GM23338 (cell line): ENCODE data around the gene CDK13. TPM values are rescaled to one million over a fixed set of nuclear protein-coding genes. Genes with fewer than 3 reads are reported as not detected.

ENCODE experiments used
- ATAC-seq: fragments of 200-7000 bp; cut with Tn5 transposase; 3 replicates; pipeline ENCODE4 v1.9.1; 2020
- DNase-seq: peaks from one replicate; pipeline ENCODE4 v3.0.0-alpha.2; 2015; ENCODE audit warnings: low spot score
- H2AFZ ChIP-seq: fragments of 200-600 bp; sonication (generic); 2 replicates; pipeline ENCODE4 v1.8.0; 2016; ENCODE audit warnings: antibody characterized with exemption, mild to moderate bottlenecking, moderate library complexity
- H3F3A ChIP-seq: fragments of 200-600 bp; sonication (generic); replicated peaks from 2 replicates; pipeline ENCODE4 v1.8.0; 2017; ENCODE audit warnings: antibody characterized with exemption, mixed run types, low read depth
- H3K27ac ChIP-seq: fragments of 200-600 bp; sonication (generic); 2 replicates; pipeline ENCODE4 v1.6.1; 2016; ENCODE audit warnings: low read depth
- H3K27me3 ChIP-seq: fragments of 200-600 bp; sonication (generic); 2 replicates; pipeline ENCODE4 v1.8.0; 2016; ENCODE audit warnings: mild to moderate bottlenecking, mixed run types, moderate library complexity; ENCODE audit not compliant: insufficient read depth
- H3K36me3 ChIP-seq: fragments of 200-600 bp; sonication (generic); 2 replicates; pipeline ENCODE4 v1.8.0; 2016; ENCODE audit warnings: mild to moderate bottlenecking; ENCODE audit not compliant: insufficient read depth
- H3K4me1 ChIP-seq: fragments of 200-600 bp; sonication (generic); 2 replicates; pipeline ENCODE4 v1.8.0; 2016; ENCODE audit warnings: mild to moderate bottlenecking, moderate library complexity; ENCODE audit not compliant: insufficient read depth
- H3K4me2 ChIP-seq: fragments of 200-600 bp; sonication (generic); 2 replicates; pipeline ENCODE4 v1.7.1; 2017; ENCODE audit warnings: mixed run types
- H3K4me3 ChIP-seq: fragments of 200-600 bp; sonication (generic); 2 replicates; pipeline ENCODE4 v1.6.1; 2016; ENCODE audit warnings: mixed run types
- H3K79me2 ChIP-seq: fragments of 200-600 bp; sonication (generic); replicated peaks from 2 replicates; pipeline ENCODE4 v1.8.0; 2017; ENCODE audit warnings: mild to moderate bottlenecking; ENCODE audit not compliant: insufficient read depth
- H3K9me2 ChIP-seq: fragments of 200-600 bp; sonication (generic); 2 replicates; pipeline ENCODE4 v1.8.0; 2017; ENCODE audit not compliant: insufficient read depth
- H4K20me1 ChIP-seq: fragments of 200-600 bp; sonication (generic); replicated peaks from 2 replicates; pipeline ENCODE4 v1.8.0; 2017; ENCODE audit warnings: mild to moderate bottlenecking; ENCODE audit not compliant: insufficient read depth
- H3K27ac Mint-ChIP-seq: 2 replicates; pipeline ENCODE4 v1.8.0; 2020; ENCODE audit warnings: inconsistent platforms, mild to moderate bottlenecking, moderate library complexity, mixed read lengths
- H3K27me3 Mint-ChIP-seq: 3 replicates; pipeline ENCODE4 v1.8.0; 2022; ENCODE audit warnings: low read depth, mild to moderate bottlenecking, moderate library complexity, mixed read lengths, inconsistent platforms; ENCODE audit not compliant: insufficient read depth, poor library complexity
- H3K36me3 Mint-ChIP-seq: 3 replicates; pipeline ENCODE4 v1.8.0; 2021; ENCODE audit warnings: low read depth, mild to moderate bottlenecking, inconsistent platforms, moderate library complexity, mixed read lengths
- H3K4me1 Mint-ChIP-seq: 3 replicates; pipeline ENCODE4 v1.8.0; 2020; ENCODE audit warnings: mild to moderate bottlenecking, inconsistent platforms, mixed read lengths
- H3K4me3 Mint-ChIP-seq: 3 replicates; pipeline ENCODE4 v1.8.0; 2021; ENCODE audit warnings: moderate library complexity, mild to moderate bottlenecking, inconsistent platforms, mixed read lengths
- H3K9me3 Mint-ChIP-seq: 3 replicates; pipeline ENCODE4 v1.8.0; 2020; ENCODE audit warnings: moderate library complexity, mild to moderate bottlenecking, inconsistent platforms, mixed read lengths
- CREB1 ChIP-seq: fragments of 250-450 bp; sonication (Bioruptor Pico); IDR thresholded peaks from 2 replicates; pipeline ENCODE4 v1.5.0; 2020; ENCODE audit warnings: low read depth, mild to moderate bottlenecking, moderate library complexity
- EZH2 ChIP-seq: fragments of 200-600 bp; sonication (generic); IDR thresholded peaks from one replicate; pipeline ENCODE4 v1.8.0; 2017; ENCODE audit warnings: antibody characterized with exemption, mild to moderate bottlenecking, low read depth; ENCODE audit not compliant: unreplicated experiment
- EZH2phosphoT487 ChIP-seq: fragments of 200-600 bp; sonication (generic); IDR thresholded peaks from one replicate; pipeline ENCODE4 v1.8.1; 2018; ENCODE audit warnings: antibody characterized with exemption; ENCODE audit not compliant: unreplicated experiment
- JUNB ChIP-seq: IDR thresholded peaks from one replicate; pipeline ENCODE4 v1.6.1; 2016; ENCODE audit warnings: antibody characterized with exemption; ENCODE audit not compliant: unreplicated experiment
- POLR2AphosphoS5 ChIP-seq: IDR thresholded peaks from 2 replicates; pipeline ENCODE4 v1.6.1; 2016; ENCODE audit warnings: antibody characterized with exemption, low read depth
- REST ChIP-seq: IDR thresholded peaks from one replicate; pipeline ENCODE4 v1.6.1; 2018; ENCODE audit warnings: antibody characterized with exemption; ENCODE audit not compliant: unreplicated experiment
- STAT1 ChIP-seq: IDR thresholded peaks from one replicate; pipeline ENCODE4 v1.6.1; 2016; ENCODE audit warnings: antibody characterized with exemption; ENCODE audit not compliant: unreplicated experiment
- ZNF114 ChIP-seq: fragments of 250-450 bp; sonication (Bioruptor Pico); IDR thresholded peaks from 2 replicates; pipeline ENCODE4 v1.5.0; 2020; ENCODE audit warnings: mild to moderate bottlenecking, moderate library complexity
- ZNF462 ChIP-seq: fragments of 250-450 bp; sonication (Bioruptor Pico); IDR thresholded peaks from 2 replicates; pipeline ENCODE4 v1.5.0; 2020; ENCODE audit warnings: mild to moderate bottlenecking, moderate library complexity
- polyA plus RNA-seq: library from polyadenylated mRNA; unstranded; fragments of >200 nt; fragmentation: Nextera tagmentation; extraction: Ambion mirVana; gene quantifications from 2 replicates; pipeline ENCODE4 v1.2.1, GENCODE V29; 2016
- total RNA-seq: library from RNA; depleted of rRNA; stranded (reverse); fragments of >200 nt; shearing (Covaris generic); gene quantifications from 2 replicates; pipeline ENCODE4 v1.2.3, GENCODE V29; 2014
- TF ChIP-seq, protein P1 (sequence below): IDR thresholded peaks from 2 replicates; pipeline ENCODE4 v1.6.1; 2016; ENCODE audit warnings: antibody characterized with exemption

The CDK13 gene
- total and polyA plus RNA-seq, 2 experiments from 2014 or later: 39.4 to 80.2 TPM

- Mint-ChIP-seq H3K27me3 (no peaks in the 10 kb centered on the region), H3K4me3 (no peak overlapping the region), H3K4me1 (no peaks in the 10 kb centered on the region), H3K27ac (no peak overlapping the region), H3K9me3 (no peaks in the 10 kb centered on the region), H3K36me3 (no peaks in the 10 kb centered on the region)
- Histone ChIP-seq H3K27ac (no peak overlapping the region), H3K4me1 (no peaks in the 10 kb centered on the region), H3K27me3 (no peaks in the 10 kb centered on the region), H3K4me3 (no peak overlapping the region), H3K36me3 (no peaks in the 10 kb centered on the region), H4K20me1 (no peaks in the 10 kb centered on the region), H2AFZ (no peak overlapping the region), H3K9me2 (no peaks in the 10 kb centered on the region), H3K79me2 (no peaks in the 10 kb centered on the region), H3F3A (no peaks in the 10 kb centered on the region), H3K4me2 (no peak overlapping the region)
- ATAC-seq (no peak), DNase-seq (no peak)
- TF ChIP-seq POLR2AphosphoS5 (no peak), ZNF114 (CRISPR knock-in tag) (no peak), EZH2 (no peak), CREB1 (CRISPR knock-in tag) (no peak), EZH2phosphoT487 (no peak), STAT1 (no peak)
- TF ChIP-seq, protein P1, sequence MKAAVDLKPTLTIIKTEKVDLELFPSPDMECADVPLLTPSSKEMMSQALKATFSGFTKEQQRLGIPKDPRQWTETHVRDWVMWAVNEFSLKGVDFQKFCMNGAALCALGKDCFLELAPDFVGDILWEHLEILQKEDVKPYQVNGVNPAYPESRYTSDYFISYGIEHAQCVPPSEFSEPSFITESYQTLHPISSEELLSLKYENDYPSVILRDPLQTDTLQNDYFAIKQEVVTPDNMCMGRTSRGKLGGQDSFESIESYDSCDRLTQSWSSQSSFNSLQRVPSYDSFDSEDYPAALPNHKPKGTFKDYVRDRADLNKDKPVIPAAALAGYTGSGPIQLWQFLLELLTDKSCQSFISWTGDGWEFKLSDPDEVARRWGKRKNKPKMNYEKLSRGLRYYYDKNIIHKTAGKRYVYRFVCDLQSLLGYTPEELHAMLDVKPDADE: no peak
Measured at GRCh38 chr7:40105879-40106473, 155.9 kb downstream of the CDK13 start.

DNA sequence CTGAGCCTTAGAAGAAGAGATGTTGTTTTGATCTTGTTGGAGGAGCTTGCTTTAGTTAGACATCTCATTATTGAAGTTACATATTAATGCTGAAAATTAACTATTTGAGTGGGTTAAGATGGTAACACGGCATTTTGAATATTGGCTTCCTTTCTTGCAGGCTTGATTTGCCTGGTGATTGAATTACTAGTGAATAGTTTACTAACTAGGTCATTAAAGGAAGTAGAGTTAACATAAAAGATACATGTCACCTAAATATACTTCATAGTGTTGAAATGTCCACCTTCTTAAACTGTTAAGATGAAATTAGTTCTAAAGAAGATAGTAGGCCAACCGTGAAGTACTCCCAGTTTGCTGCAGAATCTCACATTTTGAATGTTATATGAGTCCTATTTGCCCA, 165.9 kb downstream of the CDK13 start:
- H3F3A ChIP-seq: 0 out of 2 replicates have a peak, but pooled peaks cover 4% of the 10 kb centered on the region
- Mint-ChIP-seq H3K27me3 (peaks cover 2% of the 10 kb centered on the region), H3K9me3 (no peaks in the 10 kb centered on the region), H3K27ac (no peak overlapping the region), H3K36me3 (no peaks in the 10 kb centered on the region), H3K4me1 (peaks cover 4% of the 10 kb centered on the region; the same call in 2 of the 3 replicates), H3K4me3 (no peak overlapping the region)
- no peaks in the 10 kb centered on the region for H3K79me2 ChIP-seq
- H3K9me2 ChIP-seq: no peaks in the 10 kb centered on the region
- H3K4me1 ChIP-seq: no peaks in the 10 kb centered on the region
- H3K27ac ChIP-seq: no peak overlapping the region
- H3K4me3 ChIP-seq: no peak overlapping the region
- DNase-seq (no peak), ATAC-seq (no peak)
- H3K27me3 ChIP-seq: no peaks in the 10 kb centered on the region
- H4K20me1 ChIP-seq: peaks cover 2% of the 10 kb centered on the region; the same call in 1 of the 2 replicates
- H3K4me2 ChIP-seq: no peak overlapping the region
- no peaks in the 10 kb centered on the region for H3K36me3 ChIP-seq
- no peak overlapping the region for H2AFZ ChIP-seq
- TF ChIP-seq STAT1: no peak
- TF ChIP-seq REST: no peak
- TF ChIP-seq ZNF462 (CRISPR knock-in tag): no peak
- TF ChIP-seq POLR2AphosphoS5: no peak
- TF ChIP-seq EZH2phosphoT487: no peak
- no peak for TF ChIP-seq JUNB
